ENCODE measurements around the gene WDFY4. TPM values are rescaled to one million over a fixed set of nuclear protein-coding genes. Genes with fewer than 3 reads are reported as not detected.
A peak's percentile ranks its signal among the peaks of the same experiment; 100 is the strongest.

Gene WDFY4
- total and polyA plus RNA-seq, 11 donors = 0.46 to 19.8 (median 1.0) TPM

DNA sequence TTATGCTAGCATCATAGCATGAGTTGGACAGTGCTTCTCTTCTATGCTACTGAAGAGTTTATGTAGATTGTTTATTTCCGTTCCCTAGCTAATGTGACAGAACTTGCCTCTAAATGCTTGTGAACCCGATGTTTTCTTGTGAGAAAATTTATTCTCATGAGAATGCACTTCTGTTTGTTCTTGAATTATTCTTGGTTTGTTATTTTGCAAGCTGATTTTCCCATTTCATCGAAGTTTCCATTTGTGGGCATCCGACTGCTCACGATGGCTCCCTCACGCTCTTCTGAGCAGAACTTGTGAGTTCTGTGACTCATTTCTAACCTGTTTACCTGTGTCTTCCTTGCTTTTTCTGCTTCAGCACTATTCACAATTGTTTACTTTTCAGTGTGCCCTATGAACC lies 59.9 kb downstream of the WDFY4 start:
- H3K36me3 ChIP-seq = no peaks in the 10 kb centered on the region
- 81 to 88% (median 84%) methylated on average over 6 of the region's 6 CpGs for WGBS, 4 donors
- DNase-seq (no peak), ATAC-seq (no peak)
- intact Hi-C loops (cut with DNase I) = no loop called here
- no peak overlapping the region for H3K4me3 ChIP-seq
- H3K9me3 ChIP-seq = peaks cover 0 to 22% (median 0%) of the 10 kb centered on the region in 12 donors
- no peak overlapping the region for H3K27ac ChIP-seq
- H3K4me1 ChIP-seq = peaks cover 0 to 10% (median 0%) of the 10 kb centered on the region in 12 donors
- TF ChIP-seq POLR2A (IDR thresholded peaks at IDR 0.05) (no peak), CTCF (IDR thresholded peaks at IDR 0.05) (no peak)
- no peaks in the 10 kb centered on the region for H3K27me3 ChIP-seq

DNA sequence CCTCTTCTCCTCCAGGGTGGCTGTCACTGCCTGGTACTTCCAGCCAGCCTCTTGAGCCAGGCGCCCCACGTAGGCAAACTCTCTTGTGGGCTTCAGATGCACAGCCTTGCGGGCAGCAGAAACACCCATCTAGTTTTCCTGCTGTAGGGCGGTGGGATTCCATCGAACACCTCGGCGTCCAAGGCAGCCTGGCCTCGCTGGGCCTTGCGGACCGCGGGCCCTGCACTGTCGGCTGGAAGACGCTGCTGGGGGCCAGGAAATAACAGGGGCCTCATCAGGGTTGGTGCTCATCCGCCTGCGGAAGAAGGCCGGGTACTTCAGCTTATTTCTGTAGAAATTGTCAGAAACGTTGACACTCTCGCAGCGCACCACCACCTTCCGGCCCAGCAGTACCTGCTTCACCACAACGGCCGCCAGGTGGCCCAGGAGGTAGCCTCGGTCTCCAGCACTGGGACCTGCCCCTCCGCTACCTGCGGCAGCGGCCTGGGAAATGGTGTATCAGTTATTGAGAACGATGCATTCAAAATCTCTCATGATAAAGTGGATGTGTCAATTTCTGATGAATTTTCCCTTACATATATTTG lies 61.1 kb downstream of the WDFY4 start:
- Histone ChIP-seq H3K27ac (no peak overlapping the region), H3K9me3 (peaks cover 0 to 22% (median 0%) of the 10 kb centered on the region in 12 donors), H3K27me3 (no peaks in the 10 kb centered on the region), H3K36me3 (no peaks in the 10 kb centered on the region), H3K4me1 (peaks cover 0 to 10% (median 0%) of the 10 kb centered on the region in 12 donors), H3K4me3 (no peak overlapping the region)
- 79 to 88% (median 81%) methylated on average over 27 of the region's 27 CpGs for WGBS, 4 donors
- DNase-seq (no peak), ATAC-seq (no peak)
- TF ChIP-seq POLR2A (IDR thresholded peaks at IDR 0.05) (no peak), CTCF (IDR thresholded peaks at IDR 0.05) (no peak)
- intact Hi-C loops (cut with DNase I) = no loop called here

DNA sequence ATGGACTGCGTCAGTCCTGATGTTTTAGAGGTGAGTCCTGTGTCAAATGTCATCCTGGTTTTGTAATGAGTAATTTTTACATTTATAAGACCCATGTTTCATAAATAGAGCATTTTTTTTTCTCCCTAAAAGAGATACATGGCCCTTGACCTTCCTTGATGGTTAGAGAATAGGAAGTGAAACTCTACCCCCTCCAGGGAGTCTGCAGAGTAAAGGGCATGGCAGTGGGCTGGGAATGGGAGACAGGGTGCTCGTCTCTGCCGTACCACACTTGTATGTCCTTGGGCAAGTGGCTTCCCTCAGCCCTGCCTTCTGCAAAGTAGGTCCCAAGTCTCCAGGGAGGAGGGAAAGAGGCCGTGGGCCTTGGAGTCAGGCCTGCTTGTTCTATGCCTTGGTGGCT lies 63.9 kb downstream of the WDFY4 start:
- no peak for DNase-seq
- H3K4me3 ChIP-seq = no peak overlapping the region
- peaks cover 0 to 22% (median 0%) of the 10 kb centered on the region in 12 donors for H3K9me3 ChIP-seq
- H3K27ac ChIP-seq = no peak overlapping the region
- H3K36me3 ChIP-seq = no peaks in the 10 kb centered on the region
- intact Hi-C loops (cut with DNase I) = no loop called here
- peak in 2 of 4 donors; percentile 39 to 42 for ATAC-seq
- WGBS, 4 donors = 73 to 79% (median 74%) methylated on average over 4 of the region's 4 CpGs
- TF ChIP-seq POLR2A (IDR thresholded peaks at IDR 0.05) (no peak), CTCF (IDR thresholded peaks at IDR 0.05) (no peak)
- no peaks in the 10 kb centered on the region for H3K27me3 ChIP-seq
- peaks cover 0 to 10% (median 0%) of the 10 kb centered on the region in 12 donors for H3K4me1 ChIP-seq

GRCh38 chr10:48749254-48749787 lies 64.6 kb downstream of the WDFY4 start:
- WGBS, 4 donors = 96 to 100% (median 99%) methylated on average over 1 of the region's 1 CpG
- no peaks in the 10 kb centered on the region for H3K36me3 ChIP-seq
- ATAC-seq (peak in 1 of 4 donors; percentile 15), DNase-seq (no peak)
- TF ChIP-seq CTCF (IDR thresholded peaks at IDR 0.05) = no peak
- no peak for TF ChIP-seq POLR2A (IDR thresholded peaks at IDR 0.05)
- intact Hi-C loops (cut with DNase I) = no loop called here
- H3K27me3 ChIP-seq = no peaks in the 10 kb centered on the region
- peaks cover 0 to 22% (median 0%) of the 10 kb centered on the region in 12 donors for H3K9me3 ChIP-seq
- peaks cover 0 to 10% (median 0%) of the 10 kb centered on the region in 12 donors for H3K4me1 ChIP-seq
- no peak overlapping the region for H3K4me3 ChIP-seq
- H3K27ac ChIP-seq = no peak overlapping the region
